K562 (cell line): ENCODE data around the gene STRA6. TPM values are rescaled to one million over a fixed set of nuclear protein-coding genes. Genes with fewer than 3 reads are reported as not detected.

Experiments used
- ATAC-seq: fragments of 200-7000 bp; cut with Tn5 transposase; 3 replicates; pipeline ENCODE4 v1.9.1; 2020; ENCODE audit warnings: moderate library complexity
- Bru-seq: library from RNA; stranded (reverse); fragments of 400-500 nt; gene quantifications from one replicate; lab custom pipeline; 2021; lab: Mats Ljungman, UMichigan
- BruChase-seq, 2 experiments: library from RNA; stranded (reverse); fragments of 400-500 nt; gene quantifications; one replicate each; lab custom pipeline; 2021; lab: Mats Ljungman, UMichigan
- BruUV-seq: library from RNA; stranded (reverse); fragments of 400-500 nt; replicated peaks from 2 replicates; lab custom pipeline; 2021; lab: Mats Ljungman, UMichigan
- CTCF ChIA-PET: fragments of 300-600 bp; formaldehyde crosslinking; extraction: SDS; loops from one replicate; lab custom pipeline; 2021; ENCODE audit warnings: low intra/inter-chr PET ratio; lab: Yijun Ruan, JAX
- POLR2A ChIA-PET: fragments of 300-600, 350-650 bp; sonication (Branson Sonifier 250); formaldehyde crosslinking; extraction: SDS; loops from one replicate; lab custom pipeline; 2021; ENCODE audit warnings: antibody characterized with exemption, inconsistent platforms; lab: Yijun Ruan, JAX
- DNase-seq, 4 experiments: peaks; one replicate each; pipeline versions ENCODE4 v3.0.0 to v3.0.0-alpha.2; 2011 to 2018; ENCODE audit warnings: low spot score in 3 of 4, mixed read lengths in 3 of 4; ENCODE audit errors: extremely low read depth in 1 of 4
- FAIRE-seq: peaks from 2 replicates; lab custom pipeline; 2011; peaks lifted over from hg19 to GRCh38; lab: Jason Lieb, UNC
- H2AFZ ChIP-seq: 2 replicates; pipeline ENCODE4 v1.6.0; 2011; ENCODE audit warnings: low read depth, low read length, control low read depth, inconsistent platforms
- H3K27ac ChIP-seq: fragments of 200-600 bp; 3 replicates; pipeline ENCODE4 v1.8.0; 2011; ENCODE audit warnings: low read depth, mild to moderate bottlenecking, control low read depth, inconsistent platforms, low read length, moderate library complexity, mixed read lengths; ENCODE audit errors: extremely low read depth
- H3K27me3 ChIP-seq, 2 experiments: fragments of 300-600 bp in 1 of 2; 2 replicates in 1 of 2; 3 replicates in 1 of 2; pipeline versions ENCODE4 v1.6.0 to v1.8.0; 2011; ENCODE audit warnings: inconsistent platforms in 2 of 2, low read length in 2 of 2, mild to moderate bottlenecking in 1 of 2, mixed read lengths in 1 of 2, moderate library complexity in 1 of 2; ENCODE audit not compliant: control insufficient read depth in 2 of 2, insufficient read depth in 2 of 2
- H3K36me3 ChIP-seq: fragments of 300-600 bp; 3 replicates; pipeline ENCODE4 v1.8.0; 2011; ENCODE audit warnings: mild to moderate bottlenecking, low read length, inconsistent platforms; ENCODE audit not compliant: control insufficient read depth, insufficient read depth
- H3K4me1 ChIP-seq, 2 experiments: fragments of 200-600 bp in 1 of 2; replicated peaks in 1 of 2; 2 replicates in 1 of 2; 3 replicates in 1 of 2; pipeline versions ENCODE4 v1.5.1 to v1.8.0; 2011; ENCODE audit warnings: inconsistent platforms in 2 of 2, low read length in 2 of 2, mild to moderate bottlenecking in 1 of 2, mixed read lengths in 1 of 2, moderate library complexity in 1 of 2; ENCODE audit not compliant: control insufficient read depth in 2 of 2, insufficient read depth in 2 of 2
- H3K4me2 ChIP-seq: 2 replicates; pipeline ENCODE4 v1.6.1; 2011; ENCODE audit warnings: low read length, control low read depth, inconsistent platforms, mixed read lengths; ENCODE audit not compliant: insufficient read depth
- H3K4me3 ChIP-seq: fragments of 200-600 bp; sonication (generic), shearing (Covaris generic); 2 replicates; pipeline ENCODE4 v1.5.1; 2016; ENCODE audit warnings: control low read depth, inconsistent platforms
- H3K79me2 ChIP-seq: fragments of 200-600 bp; 3 replicates; pipeline ENCODE4 v1.8.0; 2011; ENCODE audit warnings: low read length, inconsistent platforms; ENCODE audit not compliant: control insufficient read depth, insufficient read depth
- H3K9ac ChIP-seq, 2 experiments: 2 replicates each; pipeline versions ENCODE4 v1.6.0 to v1.6.1; 2011; ENCODE audit warnings: low read depth in 2 of 2, low read length in 2 of 2, control low read depth in 1 of 2, inconsistent platforms in 1 of 2, mild to moderate bottlenecking in 1 of 2, mixed read lengths in 1 of 2; ENCODE audit not compliant: insufficient read depth in 1 of 2
- H3K9me1 ChIP-seq: one replicate; pipeline ENCODE4 v1.6.0; 2011; ENCODE audit warnings: inconsistent platforms, mild to moderate bottlenecking, low read length, moderate library complexity; ENCODE audit not compliant: control insufficient read depth, insufficient read depth
- H3K9me3 ChIP-seq: replicated peaks from 2 replicates; pipeline ENCODE4 v1.5.1; 2011; ENCODE audit warnings: low read depth, low read length, inconsistent platforms; ENCODE audit not compliant: control insufficient read depth, insufficient read depth
- H4K20me1 ChIP-seq: replicated peaks from 2 replicates; pipeline ENCODE4 v1.6.1; 2011; ENCODE audit warnings: low read length, inconsistent platforms, mixed read lengths; ENCODE audit not compliant: control insufficient read depth, insufficient read depth
- CTCF ChIP-seq, 3 experiments: IDR thresholded peaks in 2 of 3; conservative IDR thresholded peaks in 1 of 3; 2 replicates each; pipeline ENCODE4 v1.5.1; 2011 to 2012; ENCODE audit warnings: low read length in 3 of 3, mild to moderate bottlenecking in 3 of 3, control low read depth in 2 of 3, improper control_type of control experiment in 1 of 3, inconsistent platforms in 1 of 3, low read depth in 1 of 3, mixed read lengths in 1 of 3, moderate library complexity in 1 of 3; ENCODE audit not compliant: insufficient read depth in 2 of 3
- E2F6 ChIP-seq, 2 experiments: IDR thresholded peaks; 2 replicates each; pipeline ENCODE4 v1.6.1; 2011; ENCODE audit warnings: borderline replicate concordance in 1 of 2, control low read depth in 1 of 2, low read depth in 1 of 2, low read length in 1 of 2, mild to moderate bottlenecking in 1 of 2, mixed read lengths in 1 of 2, moderate library complexity in 1 of 2; ENCODE audit not compliant: insufficient read depth in 1 of 2, insufficient read length in 1 of 2, poor library complexity in 1 of 2, severe bottlenecking in 1 of 2; ENCODE audit errors: extremely low read depth in 1 of 2
- FOXK2 ChIP-seq, 2 experiments: fragments of 450-650 bp; IDR thresholded peaks in 1 of 2; conservative IDR thresholded peaks in 1 of 2; 2 replicates each; pipeline ENCODE4 v1.6.1; 2016; ENCODE audit warnings: low read depth in 2 of 2, mild to moderate bottlenecking in 1 of 2
- NRF1 ChIP-seq, 2 experiments: fragments of 450-650 bp; IDR thresholded peaks in 1 of 2; conservative IDR thresholded peaks in 1 of 2; 2 replicates each; pipeline ENCODE4 v1.6.1; 2014; ENCODE audit warnings: mild to moderate bottlenecking in 2 of 2
- ZBTB11 ChIP-seq, 3 experiments: fragments of 200-800 bp in 1 of 3; fragments of 250-450 bp in 1 of 3; fragments of 450-650 bp in 1 of 3; sonication (Bioruptor Pico) in 1 of 3; sonication (Bioruptor generic) in 1 of 3; formaldehyde crosslinking in 1 of 3; IDR thresholded peaks; 2 replicates each; pipeline versions ENCODE4 v1.6.1 to v1.8.0; 2016 to 2022; ENCODE audit warnings: mild to moderate bottlenecking in 2 of 3, missing genetic modification characterization in 2 of 3, missing compliant biosample characterization in 1 of 3, moderate library complexity in 1 of 3
- WGBS: fragments of 100-300 bp; shearing (Covaris generic); methylation state at CpG from one replicate; pipeline ENCODE4 v1.1.6; 2016; ENCODE audit warnings: low coverage, mixed read lengths; ENCODE audit not compliant: insufficient coverage; ENCODE audit errors: missing lambda C conversion rate; 5-methylcytosine and 5-hydroxymethylcytosine counted together
- in situ Hi-C: fragments of 300-500 bp; cut with MboI; formaldehyde crosslinking; loops from 4 replicates; pipeline ENCODE4 v1.15.0; 2018; ENCODE audit warnings: inconsistent platforms, mixed read lengths
- intact Hi-C: fragments of 100-400 bp; cut with micrococcal nuclease; formaldehyde crosslinking; loops from 2 replicates; pipeline ENCODE4 v1.14.2; 2022
- long read RNA-seq, 3 experiments: library from polyadenylated mRNA in 2 of 3; library from RNA in 1 of 3; unstranded in 2 of 3; stranded (forward) in 1 of 3; transcript quantifications; one replicate each; pipeline ENCODE4 v2.0.0, GENCODE V29; 2019 to 2022
- polyA minus RNA-seq, 3 experiments: library from RNA; depleted of rRNA, polyadenylated mRNA; stranded (reverse); fragments of >200 nt; gene quantifications; 2 replicates each; pipeline ENCODE4 v1.2.3, GENCODE V29; 2011
- polyA plus RNA-seq, 8 experiments: library from polyadenylated mRNA; depleted of rRNA in 4 of 8; stranded (reverse) in 5 of 8; unstranded in 3 of 8; fragments of >200 nt; fragmentation: Nextera tagmentation in 2 of 8; fragmentation: Illumina TruSeq in 1 of 8; extraction: Ambion mirVana in 2 of 8; extraction: Trizol in 1 of 8; gene quantifications; 2 replicates each; pipeline versions ENCODE4 v1.2.1 to v1.2.3, GENCODE V29; 2011 to 2014; ENCODE audit warnings: inconsistent platforms in 1 of 8, missing spikeins in 1 of 8
- total RNA-seq, 7 experiments: library from RNA; depleted of rRNA in 6 of 7; stranded (reverse); fragments of >200 nt in 6 of 7; fragmentation: Illumina TruSeq in 2 of 7; extraction: Trizol in 2 of 7; gene quantifications; 2 replicates each; pipeline versions ENCODE4 v1.2.1 to v1.2.3, GENCODE V29; 2011 to 2021; ENCODE audit warnings: low replicate concordance in 1 of 7

The STRA6 gene
- 1.6 and 8.9 TPM in 2 replicates for total RNA-seq (2011; cell fraction: chromatin; rRNA removed; ENCODE audit: low replicate concordance)
- total RNA-seq (2011; cell fraction: nucleolus; rRNA removed), result 1.8 and 6.5 TPM in 2 replicates
- total RNA-seq (2011; cell fraction: nucleoplasm; rRNA removed), result 1.6 and 3.4 TPM in 2 replicates
- 0.33 TPM in 1 of 2 replicates, not detected in the other for total RNA-seq (2014; rRNA removed)
- total RNA-seq (2014; rRNA removed; fragmentation: Illumina TruSeq; extraction: Trizol), result 0.18 TPM in 1 of 2 replicates, not detected in the other
- total RNA-seq (2015; rRNA removed; fragmentation: Illumina TruSeq; extraction: Trizol), result 0.43 and 0.60 TPM in 2 replicates
- total RNA-seq (2021), result 0.38 and 0.47 TPM in 2 replicates
- 1.9 and 2.0 TPM in 2 replicates for polyA plus RNA-seq (2011; rRNA removed)
- polyA plus RNA-seq (2011; cell fraction: cytosol; rRNA removed), result 0.97 and 2.3 TPM in 2 replicates
- 6.6 and 12.5 TPM in 2 replicates for polyA plus RNA-seq (2011; cell fraction: nucleus; rRNA removed)
- polyA plus RNA-seq (2012), result 0.30 and 0.50 TPM in 2 replicates
- 0.28 and 0.40 TPM in 2 replicates for polyA plus RNA-seq (2014; fragmentation: Illumina TruSeq; extraction: Trizol)
- polyA plus RNA-seq (2014; fragmentation: Nextera tagmentation; extraction: Ambion mirVana), result under 1 TPM in 1 of 2 experiments, not detected in 1; 0.04 TPM
- polyA plus RNA-seq (2014; rRNA removed), result 0.43 and 0.65 TPM in 2 replicates
- polyA minus RNA-seq (2011; rRNA and poly(A)+ RNA removed), result 1.0 and 1.6 TPM in 2 replicates
- 0.29 TPM in 1 of 2 replicates, not detected in the other for polyA minus RNA-seq (2011; cell fraction: cytosol; rRNA and poly(A)+ RNA removed)
- polyA minus RNA-seq (2011; cell fraction: nucleus; rRNA and poly(A)+ RNA removed), result 4.9 and 5.9 TPM in 2 replicates
- percentile 28 among the genes with signal in this experiment for Bru-seq, nascent RNA
- percentile 21 among the genes with signal in this experiment for BruChase-seq, experiment 1, labeled RNA remaining after a 2-hour chase
- BruChase-seq, experiment 2, labeled RNA remaining after a 6-hour chase, result percentile 16 among the genes with signal in this experiment
- long read RNA-seq, experiment 1, partial matches to known transcripts, result 5 of 6 reads
- long read RNA-seq, experiment 1, other reads (novel, unspliced or antisense), result 1 of 6 reads
- long read RNA-seq, experiment 2, result 0 reads
- long read RNA-seq, experiment 3, partial matches to known transcripts, result 0 of 2 reads
- long read RNA-seq, experiment 3, other reads (novel, unspliced or antisense), result 2 of 2 reads

- FAIRE-seq, result peak; percentile 56
- WGBS, result 7% methylated on average over 16 of the region's 26 CpGs
- POLR2A ChIA-PET, result interaction anchor here (0.6 to 1.8 kb wide), 6 partner anchors 14 to 354 kb away, joined by 3 to 5 read pairs (median 4); no protein-coding TSS in a partner anchor
- TF ChIP-seq ZBTB11 (CRISPR knock-in tag; IDR thresholded peaks at IDR 0.05), result peak in 1 of 3 experiments; percentile 85; a peak in 2 of 6 replicates
- TF ChIP-seq E2F6 (IDR thresholded peaks at IDR 0.05; ENCODE audit: borderline replicate concordance in 1 of 2, extremely low read depth in 1 of 2, insufficient read depth in 1 of 2, insufficient read length in 1 of 2, low read depth in 1 of 2, low read length in 1 of 2, poor library complexity in 1 of 2, severe bottlenecking in 1 of 2), result peak in 1 of 2 experiments; percentile 53
- TF ChIP-seq FOXK2 (conservative IDR thresholded peaks at IDR 0.05 in 1 of 2, IDR thresholded peaks at IDR 0.05 in 1 of 2; ENCODE audit: low read depth in 2 of 2), result 0 out of 4 replicates have a peak, but pooled peaks of 1 of the 2 experiments have one; percentile 14
- peak in 1 of 2 experiments; percentile 10; a peak in 1 of 4 replicates for TF ChIP-seq NRF1 (conservative IDR thresholded peaks at IDR 0.05 in 1 of 2, IDR thresholded peaks at IDR 0.05 in 1 of 2)
- TF ChIP-seq CTCF (IDR thresholded peaks at IDR 0.05 in 2 of 3, conservative IDR thresholded peaks at IDR 0.05 in 1 of 3; ENCODE audit: insufficient read depth in 2 of 3, low read depth in 1 of 3, low read length in 3 of 3), result peak; percentile 7 to 38 (median 19); a peak in 1 of 6 replicates
Observed at GRCh38 chr15:74202452-74203401, at the start of gene STRA6. STRA6 (minus strand) TSS chr15:74202787; CDS start chr15:74202267, 520 bp downstream.

More at GRCh38 chr15:74202452-74203401, at the start of gene STRA6:
- 0 out of 2 replicates have a peak, but pooled peaks cover 15% of the 10 kb centered on the region for H4K20me1 ChIP-seq
- DNase-seq (peak; percentile 52 to 68 (median 64)), ATAC-seq (peak; percentile 83)
- H2AFZ ChIP-seq, result peak within 1 kb of the TSS; percentile 39; the same call in 1 of the 2 replicates
- H3K36me3 ChIP-seq, result no peaks in the 10 kb centered on the region
- H3K27me3 ChIP-seq, result peaks cover 2 to 76% of the 10 kb centered on the region in 2 experiments; a peak in 3 of 5 replicates
- intact Hi-C loops, result no loop called here
- CTCF ChIA-PET, result no interaction called here
- H3K9me1 ChIP-seq, result no peaks in the 10 kb centered on the region
- no peak within 1 kb of the TSS for H3K4me3 ChIP-seq
- no TSS peak for BruUV-seq
- no peak within 1 kb of the TSS for H3K27ac ChIP-seq
- H3K9me3 ChIP-seq, result no peaks in the 10 kb centered on the region
- in situ Hi-C loops, result no loop called here
- H3K4me1 ChIP-seq, result peaks cover 8 to 15% of the 10 kb centered on the region in 2 experiments; a peak in 4 of 5 replicates
- no peaks in the 10 kb centered on the region for H3K79me2 ChIP-seq
- no peak within 1 kb of the TSS for H3K9ac ChIP-seq
- 0 out of 2 replicates have a peak within 1 kb of the TSS, but pooled peaks have one; percentile 7 for H3K4me2 ChIP-seq
